Measurements from ENCODE around the gene GPBAR1.
"Not testable (repeated sequence)": the region's sequence is repeated elsewhere in the genome, so short reads cannot be mapped to it uniquely, and the experiment has no call there.

Gene GPBAR1

GRCh38 chr2:218273214-218273907, 12.5 kb downstream of the GPBAR1 start:
- Histone ChIP-seq H3K36me3 (ENCODE audit: control insufficient read depth, insufficient read depth, low read length) (peaks cover 46% of the 10 kb centered on the region), H3K4me1 (ENCODE audit: control insufficient read depth, insufficient read depth, low read length) (peaks cover 55% of the 10 kb centered on the region)
- not testable (repeated sequence) for H3K9ac ChIP-seq (ENCODE audit: low read length); H3K27me3 ChIP-seq (ENCODE audit: control insufficient read depth, insufficient read depth, low read length); H3K9me3 ChIP-seq (ENCODE audit: control insufficient read depth, low read length); H3K4me3 ChIP-seq (ENCODE audit: low read length)

GRCh38 chr2:218273908-218274249, 13.1 kb downstream of the GPBAR1 start:
- no peaks in the 10 kb centered on the region for H3K9me3 ChIP-seq (ENCODE audit: control insufficient read depth, low read length)
- no peaks in the 10 kb centered on the region for H3K27me3 ChIP-seq (ENCODE audit: control insufficient read depth, insufficient read depth, low read length)
- H3K4me1 ChIP-seq (ENCODE audit: control insufficient read depth, insufficient read depth, low read length): peaks cover 55% of the 10 kb centered on the region
- no peak overlapping the region for H3K4me3 ChIP-seq (ENCODE audit: low read length)
- peak overlapping the region; percentile 53 for H3K9ac ChIP-seq (ENCODE audit: low read length)
- peaks cover 50% of the 10 kb centered on the region for H3K36me3 ChIP-seq (ENCODE audit: control insufficient read depth, insufficient read depth, low read length)

- Histone ChIP-seq H3K36me3 (ENCODE audit: control insufficient read depth, insufficient read depth, low read length) (peaks cover 57% of the 10 kb centered on the region), H3K27me3 (ENCODE audit: control insufficient read depth, insufficient read depth, low read length) (no peaks in the 10 kb centered on the region), H3K4me3 (ENCODE audit: low read length) (no peak overlapping the region), H3K9me3 (ENCODE audit: control insufficient read depth, low read length) (no peaks in the 10 kb centered on the region), H3K9ac (ENCODE audit: low read length) (peak overlapping the region; percentile 53), H3K4me1 (ENCODE audit: control insufficient read depth, insufficient read depth, low read length) (peaks cover 58% of the 10 kb centered on the region)
Measured at GRCh38 chr2:218274586-218274985, 13.8 kb downstream of the GPBAR1 start.

- H3K27me3 ChIP-seq (ENCODE audit: control insufficient read depth, insufficient read depth, low read length): no peaks in the 10 kb centered on the region
- peaks cover 61% of the 10 kb centered on the region for H3K4me1 ChIP-seq (ENCODE audit: control insufficient read depth, insufficient read depth, low read length)
- H3K9ac ChIP-seq (ENCODE audit: low read length): peak overlapping the region; percentile 53
- peaks cover 67% of the 10 kb centered on the region for H3K36me3 ChIP-seq (ENCODE audit: control insufficient read depth, insufficient read depth, low read length)
- no peaks in the 10 kb centered on the region for H3K9me3 ChIP-seq (ENCODE audit: control insufficient read depth, low read length)
- H3K4me3 ChIP-seq (ENCODE audit: low read length): no peak overlapping the region
Measured at GRCh38 chr2:218275371-218276072, 14.7 kb downstream of the GPBAR1 start.

- Histone ChIP-seq H3K4me3 (ENCODE audit: low read length) (no peak overlapping the region), H3K9ac (ENCODE audit: low read length) (no peak overlapping the region), H3K4me1 (ENCODE audit: control insufficient read depth, insufficient read depth, low read length) (peaks cover 57% of the 10 kb centered on the region), H3K36me3 (ENCODE audit: control insufficient read depth, insufficient read depth, low read length) (peaks cover 75% of the 10 kb centered on the region), H3K9me3 (ENCODE audit: control insufficient read depth, low read length) (no peaks in the 10 kb centered on the region), H3K27me3 (ENCODE audit: control insufficient read depth, insufficient read depth, low read length) (no peaks in the 10 kb centered on the region)
Measured at GRCh38 chr2:218276986-218277755, 16.4 kb downstream of the GPBAR1 start.

- Histone ChIP-seq H3K9ac (ENCODE audit: low read length) (no peak overlapping the region), H3K9me3 (ENCODE audit: control insufficient read depth, low read length) (no peaks in the 10 kb centered on the region), H3K36me3 (ENCODE audit: control insufficient read depth, insufficient read depth, low read length) (peaks cover 83% of the 10 kb centered on the region), H3K4me1 (ENCODE audit: control insufficient read depth, insufficient read depth, low read length) (peaks cover 58% of the 10 kb centered on the region), H3K27me3 (ENCODE audit: control insufficient read depth, insufficient read depth, low read length) (no peaks in the 10 kb centered on the region), H3K4me3 (ENCODE audit: low read length) (no peak overlapping the region)
Measured at GRCh38 chr2:218277921-218278320, 17.1 kb downstream of the GPBAR1 start.

- no peaks in the 10 kb centered on the region for H3K9me3 ChIP-seq (ENCODE audit: control insufficient read depth, low read length)
- H3K4me1 ChIP-seq (ENCODE audit: control insufficient read depth, insufficient read depth, low read length): peaks cover 61% of the 10 kb centered on the region
- peaks cover 89% of the 10 kb centered on the region for H3K36me3 ChIP-seq (ENCODE audit: control insufficient read depth, insufficient read depth, low read length)
- H3K27me3 ChIP-seq (ENCODE audit: control insufficient read depth, insufficient read depth, low read length): no peaks in the 10 kb centered on the region
- H3K4me3 ChIP-seq (ENCODE audit: low read length): no peak overlapping the region
- H3K9ac ChIP-seq (ENCODE audit: low read length): no peak overlapping the region
Measured at GRCh38 chr2:218278531-218279360, 17.9 kb downstream of the GPBAR1 start.

- Histone ChIP-seq H3K9me3 (ENCODE audit: control insufficient read depth, low read length) (no peaks in the 10 kb centered on the region), H3K9ac (ENCODE audit: low read length) (no peak overlapping the region), H3K36me3 (ENCODE audit: control insufficient read depth, insufficient read depth, low read length) (peaks cover 77% of the 10 kb centered on the region), H3K27me3 (ENCODE audit: control insufficient read depth, insufficient read depth, low read length) (no peaks in the 10 kb centered on the region), H3K4me3 (ENCODE audit: low read length) (no peak overlapping the region), H3K4me1 (ENCODE audit: control insufficient read depth, insufficient read depth, low read length) (peaks cover 61% of the 10 kb centered on the region)
Measured at GRCh38 chr2:218280260-218280870, 19.6 kb downstream of the GPBAR1 start.

- H3K4me1 ChIP-seq (ENCODE audit: control insufficient read depth, insufficient read depth, low read length): peaks cover 70% of the 10 kb centered on the region
- no peaks in the 10 kb centered on the region for H3K27me3 ChIP-seq (ENCODE audit: control insufficient read depth, insufficient read depth, low read length)
- H3K4me3 ChIP-seq (ENCODE audit: low read length): no peak overlapping the region
- H3K36me3 ChIP-seq (ENCODE audit: control insufficient read depth, insufficient read depth, low read length): peaks cover 73% of the 10 kb centered on the region
- H3K9me3 ChIP-seq (ENCODE audit: control insufficient read depth, low read length): no peaks in the 10 kb centered on the region
- H3K9ac ChIP-seq (ENCODE audit: low read length): peak overlapping the region; percentile 61
Measured at GRCh38 chr2:218281449-218281848, 20.6 kb downstream of the GPBAR1 start.

- H3K4me1 ChIP-seq (ENCODE audit: control insufficient read depth, insufficient read depth, low read length): peaks cover 69% of the 10 kb centered on the region
- peaks cover 64% of the 10 kb centered on the region for H3K36me3 ChIP-seq (ENCODE audit: control insufficient read depth, insufficient read depth, low read length)
- peak overlapping the region; percentile 61 for H3K9ac ChIP-seq (ENCODE audit: low read length)
- H3K4me3 ChIP-seq (ENCODE audit: low read length): no peak overlapping the region
- no peaks in the 10 kb centered on the region for H3K27me3 ChIP-seq (ENCODE audit: control insufficient read depth, insufficient read depth, low read length)
- H3K9me3 ChIP-seq (ENCODE audit: control insufficient read depth, low read length): no peaks in the 10 kb centered on the region
Measured at GRCh38 chr2:218282173-218282991, 21.6 kb downstream of the GPBAR1 start.

Measured in mucosa of stomach (tissue), 1 donor.